Stimulated activated CD8-positive, alpha-beta memory T cell treated with anti-CD3 and anti-CD28 coated beads, Interleukin-12 subunit alpha, Interleukin-12 subunit beta, amount 100 ng/mL, for 24 hours (primary cell): Measurements from ENCODE around the gene MRPS26.
A peak's percentile ranks its signal among the peaks of the same experiment; 100 is the strongest.
"Not testable (repeated sequence)": the region's sequence is repeated elsewhere in the genome, so short reads cannot be mapped to it uniquely, and the experiment has no call there.

Source experiments
- DNase-seq: peaks from one replicate; pipeline ENCODE4 v3.0.0-alpha.2; 2020; ENCODE audit errors: extremely low read depth

MRPS26 gene

DNA sequence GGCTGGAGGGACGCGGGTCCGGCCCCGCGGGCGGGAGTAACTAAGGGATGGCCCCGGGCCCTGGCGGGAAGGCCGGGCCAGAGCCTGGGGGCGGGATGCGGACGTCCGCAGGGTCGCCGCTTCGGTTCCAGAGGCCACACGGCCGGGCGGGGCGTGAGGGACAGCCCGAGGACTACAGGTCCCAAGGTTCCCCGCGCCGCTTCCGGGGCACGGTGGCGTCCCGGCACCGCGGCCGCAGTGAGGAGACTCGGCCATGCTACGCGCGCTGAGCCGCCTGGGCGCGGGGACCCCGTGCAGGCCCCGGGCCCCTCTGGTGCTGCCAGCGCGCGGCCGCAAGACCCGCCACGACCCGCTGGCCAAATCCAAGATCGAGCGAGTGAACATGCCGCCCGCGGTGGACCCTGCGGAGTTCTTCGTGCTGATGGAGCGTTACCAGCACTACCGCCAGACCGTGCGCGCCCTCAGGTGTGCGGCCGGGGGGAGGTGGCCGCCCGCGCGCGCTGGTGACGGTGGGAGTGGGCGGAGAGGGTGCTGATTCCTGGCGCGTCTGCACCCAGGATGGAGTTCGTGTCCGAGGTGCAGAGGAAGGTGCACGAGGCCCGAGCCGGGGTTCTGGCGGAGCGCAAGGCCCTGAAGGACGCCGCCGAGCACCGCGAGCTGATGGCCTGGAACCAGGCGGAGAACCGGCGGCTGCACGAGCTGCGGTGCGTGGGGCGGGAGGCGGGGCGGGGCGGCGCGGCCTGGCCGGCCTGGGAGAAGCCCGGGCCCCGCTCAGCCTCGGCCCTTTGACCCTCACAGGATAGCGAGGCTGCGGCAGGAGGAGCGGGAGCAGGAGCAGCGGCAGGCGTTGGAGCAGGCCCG is at the start of gene MRPS26:
Gene MRPS26, plus strand, starts transcription at position 237 of the 861 bp plus-strand sequence. Its CDS starts 17 bp downstream, at position 254.
- DNase-seq = peak; percentile 67

DNA sequence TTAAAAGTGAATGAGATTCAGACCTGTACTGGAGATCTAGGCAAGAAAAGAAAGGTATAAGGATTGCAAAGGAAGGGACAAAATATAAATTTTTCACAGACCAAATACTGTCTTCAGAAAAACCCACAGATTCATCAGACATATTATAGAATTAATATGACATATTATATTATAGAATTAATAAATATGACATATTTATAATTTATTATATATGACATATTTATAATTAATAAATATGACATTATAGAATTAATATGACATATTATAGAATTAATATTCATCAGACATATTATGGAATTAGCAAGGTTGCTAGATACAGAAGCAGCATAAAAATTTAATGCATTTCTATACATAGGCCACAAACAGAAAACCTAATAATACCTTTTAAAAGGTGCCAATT is 47.1 kb upstream of the MRPS26 start:
- DNase-seq = no peak

- DNase-seq = no peak
Observed at GRCh38 chr20:3000852-3001523, 44.9 kb upstream of the MRPS26 start.

DNA sequence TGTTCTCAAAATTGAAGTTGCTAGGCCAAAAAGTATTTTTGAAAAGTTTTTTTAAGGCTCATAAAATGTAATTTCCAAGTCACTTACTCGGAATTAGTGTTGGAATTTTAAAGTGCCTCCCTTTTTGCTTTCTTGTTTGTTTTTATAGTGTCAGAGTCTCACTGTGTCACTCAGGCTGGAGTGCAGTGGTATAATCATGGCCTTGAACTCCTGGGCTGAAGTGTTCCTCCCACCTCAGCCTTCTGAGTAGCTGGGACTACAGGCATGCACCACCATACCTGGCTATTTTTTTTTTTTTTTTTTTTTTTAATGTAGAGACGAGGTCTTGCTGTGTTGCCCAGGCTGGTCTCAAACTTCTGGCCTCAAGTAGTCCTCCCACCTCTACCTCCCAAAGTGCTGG is 42.4 kb upstream of the MRPS26 start:
- no peak for DNase-seq

DNA sequence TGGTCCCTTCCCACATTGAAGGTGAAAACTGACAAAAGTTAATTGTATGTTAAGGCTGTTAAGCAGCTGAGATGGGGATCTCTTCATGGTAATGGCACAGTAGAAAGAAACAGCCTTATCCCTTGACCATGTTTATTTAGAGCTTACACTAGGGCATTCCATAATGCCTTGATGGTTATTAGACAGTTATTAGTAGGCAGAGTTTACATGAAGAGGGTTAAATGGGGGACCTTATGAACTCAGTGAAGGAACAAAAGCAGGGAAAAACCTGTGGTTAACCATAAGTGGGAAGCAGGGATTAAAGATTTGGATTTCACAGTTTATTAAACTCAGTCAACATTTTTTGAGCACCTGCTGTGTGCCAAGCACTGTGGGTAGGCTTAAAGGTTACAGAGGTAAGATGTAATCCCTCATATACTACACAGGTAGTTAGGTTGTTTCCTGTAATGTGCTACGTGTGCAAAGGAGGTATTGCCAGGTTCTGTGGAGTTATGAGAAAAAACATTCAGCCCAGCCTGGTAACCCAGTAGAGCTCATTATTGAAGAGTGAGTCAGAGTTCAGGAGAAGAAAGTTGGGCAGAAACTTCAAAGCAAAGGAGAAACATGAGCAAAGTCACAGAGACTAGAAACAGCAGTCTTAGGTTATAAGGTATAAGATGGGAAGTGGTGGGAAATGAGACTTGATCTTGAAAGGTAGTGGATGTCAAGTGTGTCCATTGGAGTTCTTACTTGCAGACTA is 34.7 kb upstream of the MRPS26 start:
- no peak for DNase-seq

GRCh38 chr20:3011752-3012151 is 34.1 kb upstream of the MRPS26 start:
- DNase-seq = no peak

- no peak for DNase-seq
Observed at GRCh38 chr20:3013771-3014170, 32.1 kb upstream of the MRPS26 start.

DNA sequence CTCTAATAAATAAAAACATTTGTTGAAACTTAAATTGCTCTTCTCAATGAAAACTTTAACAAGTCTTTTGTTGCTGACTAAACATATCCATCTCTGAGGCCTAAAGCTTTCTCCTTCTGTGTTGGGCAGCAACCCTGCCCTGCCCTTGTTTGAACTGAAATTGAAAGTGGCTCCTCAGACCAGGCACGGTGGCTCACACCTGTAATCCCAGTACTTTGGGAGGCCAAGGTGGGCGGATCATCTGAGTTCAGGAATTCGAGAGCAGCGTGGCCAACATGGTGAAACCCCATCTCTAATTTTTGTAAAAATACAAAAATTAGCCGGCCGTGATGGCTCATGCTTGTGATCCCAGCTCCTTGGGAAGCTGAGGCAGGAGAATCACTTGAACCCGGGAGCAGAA is 31.7 kb upstream of the MRPS26 start:
- no peak for DNase-seq

DNA sequence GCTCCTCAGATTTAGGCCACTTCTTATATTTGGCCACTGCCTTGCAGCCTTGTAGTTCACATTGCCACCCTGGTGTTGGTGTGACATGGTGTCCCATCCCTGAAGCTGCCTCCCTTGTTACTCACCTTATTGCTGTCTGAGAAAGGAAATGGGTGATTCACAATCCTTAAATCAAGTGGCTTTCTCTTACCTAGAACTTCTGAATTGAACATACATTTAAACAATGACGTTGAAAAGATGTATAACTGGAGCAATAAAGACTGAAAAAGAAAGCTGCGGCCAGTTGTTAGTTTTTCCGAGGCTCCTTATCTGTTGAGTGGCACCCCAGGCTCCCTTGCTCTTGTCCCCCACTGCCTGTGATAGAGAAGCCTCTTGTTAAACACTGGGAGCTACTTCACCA is 31.2 kb upstream of the MRPS26 start:
- DNase-seq = no peak

DNA sequence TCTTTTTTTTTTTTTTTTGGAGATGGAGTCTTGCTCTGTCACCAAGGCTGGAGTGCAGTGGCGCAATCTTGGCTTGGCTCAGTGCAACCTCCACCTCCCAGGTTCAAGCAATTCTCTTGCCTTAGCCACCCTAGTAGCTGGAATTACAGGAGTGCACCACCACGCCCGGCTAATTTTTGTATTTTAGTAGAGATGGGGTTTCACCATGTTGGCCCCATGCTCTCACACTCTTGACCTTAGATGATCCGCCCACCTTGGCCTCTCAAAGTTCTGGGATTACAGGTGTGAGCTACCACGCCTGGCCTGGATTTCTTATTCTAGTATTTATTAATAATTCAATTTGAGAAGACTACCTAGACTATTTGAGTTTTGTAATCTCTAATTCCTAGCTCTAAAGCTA is 30.6 kb upstream of the MRPS26 start:
- DNase-seq = not testable (repeated sequence)

GRCh38 chr20:3021327-3021726 is 24.5 kb upstream of the MRPS26 start:
- DNase-seq = no peak

GRCh38 chr20:3021777-3022176 is 24.1 kb upstream of the MRPS26 start:
- DNase-seq = no peak

DNA sequence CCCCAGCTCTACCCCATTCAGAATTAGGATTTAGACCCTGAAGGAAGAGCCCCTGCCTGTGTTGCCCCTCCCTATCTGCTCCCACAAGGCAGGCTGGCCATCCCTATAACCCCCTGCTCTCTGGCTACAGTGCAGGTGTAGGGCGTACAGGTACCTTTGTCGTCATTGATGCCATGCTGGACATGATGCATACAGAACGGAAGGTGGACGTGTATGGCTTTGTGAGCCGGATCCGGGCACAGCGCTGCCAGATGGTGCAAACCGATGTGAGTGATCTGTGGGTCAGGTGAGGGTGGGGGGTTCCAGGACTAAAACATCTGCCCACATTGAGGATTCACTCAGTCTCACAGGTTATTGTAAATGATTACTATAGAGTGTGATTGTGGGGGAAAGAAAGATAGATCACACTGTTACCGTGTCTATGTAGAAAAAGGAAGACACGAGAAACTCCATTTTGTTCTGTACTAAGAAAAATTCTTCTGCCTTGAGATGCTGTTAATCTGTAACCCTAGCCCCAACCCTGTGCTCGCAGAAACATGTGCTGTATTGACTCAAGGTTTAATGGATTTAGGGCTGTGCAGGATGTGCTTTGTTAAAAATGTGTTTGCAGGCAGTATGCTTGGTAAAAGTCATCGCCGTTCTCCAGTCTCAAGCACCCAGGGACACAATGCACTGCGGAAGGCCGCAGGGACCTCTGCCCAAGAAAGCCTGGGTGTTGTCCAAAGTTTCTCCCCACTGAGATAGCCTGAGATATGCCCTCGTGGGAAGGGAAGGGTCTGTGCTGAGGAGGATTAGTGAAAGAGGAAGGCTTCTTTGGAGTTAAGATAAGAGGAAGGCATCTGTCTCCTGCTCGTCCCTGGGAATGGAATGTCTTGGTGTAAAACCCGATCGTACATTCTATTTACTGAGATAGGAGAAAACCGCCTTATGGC is 23.0 kb upstream of the MRPS26 start:
- DNase-seq = not testable (repeated sequence)

- DNase-seq = no peak
Observed at GRCh38 chr20:3027987-3028386, 17.9 kb upstream of the MRPS26 start.

DNA sequence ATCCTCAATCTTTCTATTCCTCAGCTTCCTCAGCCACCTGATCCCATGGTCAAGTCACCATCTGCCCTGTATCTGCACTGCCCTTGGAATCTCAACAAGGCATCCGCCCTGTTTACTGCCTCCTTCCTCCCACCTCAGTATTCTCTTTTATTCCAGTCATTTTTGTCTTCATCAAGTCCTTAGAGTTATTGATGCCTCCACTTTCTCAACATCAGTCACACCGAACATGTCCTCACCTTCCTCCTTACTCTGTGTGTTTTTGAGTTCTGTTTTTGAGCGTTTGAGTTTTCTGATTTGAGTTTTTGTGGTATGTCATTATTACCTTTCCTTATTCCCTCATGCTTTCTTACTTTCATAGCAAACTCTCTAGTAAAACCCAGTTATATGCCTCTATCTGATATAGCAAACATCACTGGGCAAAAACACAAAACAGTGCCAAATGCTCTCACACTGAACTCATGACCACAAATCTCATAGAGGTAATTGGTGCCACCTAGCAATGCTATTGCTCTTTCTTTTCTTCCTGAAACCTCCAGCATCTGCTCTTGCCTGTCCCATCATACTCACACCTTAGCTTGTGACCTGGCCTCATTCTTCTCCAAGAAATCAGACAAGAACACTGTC is 14.2 kb upstream of the MRPS26 start:
- no peak for DNase-seq

- no peak for DNase-seq
Observed at GRCh38 chr20:3032624-3033023, 13.2 kb upstream of the MRPS26 start.

DNA sequence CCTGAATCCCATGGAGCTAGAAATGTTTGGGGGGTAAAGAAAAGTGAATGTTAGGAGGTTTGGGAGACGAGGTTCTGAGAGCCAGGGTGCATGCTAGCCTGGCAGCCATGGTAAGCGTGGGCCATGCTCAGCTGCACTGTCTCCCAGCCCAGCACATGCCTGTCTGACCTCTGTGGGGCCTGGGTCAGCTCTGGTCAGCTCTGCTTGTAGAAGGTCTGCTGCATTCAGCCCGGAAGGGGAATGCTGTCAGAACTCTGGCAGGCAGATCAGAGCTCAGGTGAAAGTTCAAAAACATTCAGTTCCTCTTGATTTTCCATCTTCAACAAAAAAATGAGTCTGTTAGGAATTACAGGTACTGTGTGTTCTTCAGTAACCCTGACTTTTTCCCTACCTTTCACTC is 8.2 kb upstream of the MRPS26 start:
- no peak for DNase-seq

GRCh38 chr20:3038454-3038853 is 7.4 kb upstream of the MRPS26 start:
- no peak for DNase-seq

DNA sequence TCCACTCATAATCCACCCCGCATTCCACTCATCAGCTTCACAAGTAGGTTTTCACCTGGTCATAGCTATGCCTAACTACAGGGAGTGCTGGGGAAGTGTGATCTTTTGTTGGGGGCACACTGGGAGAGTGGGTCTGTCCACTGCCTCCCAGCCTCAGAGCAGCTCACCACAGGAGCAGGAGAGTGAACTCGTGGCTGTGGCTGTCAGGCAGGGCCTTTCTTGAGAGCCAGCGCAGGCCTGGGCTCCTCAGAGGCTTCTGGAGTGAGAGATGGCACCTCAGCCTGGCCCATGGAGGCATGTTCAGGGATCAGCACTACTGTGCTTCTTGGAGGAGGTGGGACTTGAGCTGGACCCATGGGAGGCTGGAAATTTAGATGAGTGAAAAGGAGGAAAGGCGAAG is 6.4 kb upstream of the MRPS26 start:
- DNase-seq = no peak

DNA sequence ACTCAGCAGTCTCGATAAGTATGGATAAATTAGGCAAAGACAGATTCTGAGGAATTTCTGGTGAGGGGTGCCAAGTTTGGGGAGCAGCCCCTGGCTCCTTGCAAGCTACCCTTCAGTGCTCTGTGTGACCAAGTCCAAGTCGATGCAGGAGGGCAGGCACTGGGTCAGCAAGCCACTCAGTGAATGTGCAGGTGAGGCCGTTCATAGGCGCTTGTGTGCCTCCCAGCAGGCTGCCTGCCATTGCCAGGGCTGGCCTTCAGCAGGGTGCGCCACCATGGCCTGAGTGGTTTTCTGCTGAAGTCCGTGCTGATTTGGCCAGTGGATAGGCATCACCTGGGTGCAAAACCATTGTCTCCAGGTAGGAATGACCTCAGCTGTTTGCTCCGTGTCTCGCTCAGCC is 5.8 kb upstream of the MRPS26 start:
- no peak for DNase-seq

GRCh38 chr20:3041854-3042409 is 3.9 kb upstream of the MRPS26 start:
- DNase-seq = no peak
